WI38 (cell line): ENCODE measurements around the gene KLHDC7B.

Experiments used
- H3K4me3 ChIP-seq: 2 replicates; pipeline ENCODE4 v1.5.1; 2011; ENCODE audit warnings: low read depth, mild to moderate bottlenecking, control low read depth, low read length
- TF ChIP-seq, protein P1 (sequence below): IDR thresholded peaks from 2 replicates; pipeline ENCODE4 v1.5.1; 2012; ENCODE audit warnings: low read depth, mild to moderate bottlenecking, control low read depth, low read length

The KLHDC7B gene

DNA sequence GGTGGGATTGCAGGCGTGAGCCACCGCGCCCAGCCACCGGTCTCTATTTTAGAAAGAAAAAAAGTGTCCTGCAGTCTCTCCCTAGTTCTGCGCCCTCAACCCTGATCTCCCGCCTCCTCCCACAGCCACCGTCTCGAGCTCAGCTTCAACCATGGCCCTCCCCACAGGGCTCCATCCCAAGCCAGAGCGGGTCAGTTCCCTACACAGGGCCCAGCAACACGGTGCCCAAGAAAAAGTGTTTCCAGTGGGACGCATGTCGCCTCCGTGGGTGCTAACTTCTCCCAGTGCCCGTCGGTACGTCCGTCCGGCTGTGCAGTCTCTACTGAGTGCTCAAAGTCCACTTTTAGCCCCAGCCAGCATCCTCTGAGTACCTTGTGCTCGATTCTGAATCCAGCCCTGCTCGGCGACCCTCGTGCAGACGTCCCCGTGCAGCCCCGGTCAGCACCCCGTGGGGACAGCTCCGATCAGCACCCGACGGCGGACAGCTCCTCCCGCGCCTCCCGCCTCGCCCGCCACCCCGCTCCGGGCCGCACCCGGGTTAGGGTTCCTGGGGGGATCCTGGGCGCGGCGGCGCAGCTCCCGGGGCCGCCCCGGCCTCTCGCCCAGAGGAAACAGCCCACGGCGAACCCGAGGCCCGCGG is 54.2 kb downstream of the KLHDC7B start:
- TF ChIP-seq, protein P1, sequence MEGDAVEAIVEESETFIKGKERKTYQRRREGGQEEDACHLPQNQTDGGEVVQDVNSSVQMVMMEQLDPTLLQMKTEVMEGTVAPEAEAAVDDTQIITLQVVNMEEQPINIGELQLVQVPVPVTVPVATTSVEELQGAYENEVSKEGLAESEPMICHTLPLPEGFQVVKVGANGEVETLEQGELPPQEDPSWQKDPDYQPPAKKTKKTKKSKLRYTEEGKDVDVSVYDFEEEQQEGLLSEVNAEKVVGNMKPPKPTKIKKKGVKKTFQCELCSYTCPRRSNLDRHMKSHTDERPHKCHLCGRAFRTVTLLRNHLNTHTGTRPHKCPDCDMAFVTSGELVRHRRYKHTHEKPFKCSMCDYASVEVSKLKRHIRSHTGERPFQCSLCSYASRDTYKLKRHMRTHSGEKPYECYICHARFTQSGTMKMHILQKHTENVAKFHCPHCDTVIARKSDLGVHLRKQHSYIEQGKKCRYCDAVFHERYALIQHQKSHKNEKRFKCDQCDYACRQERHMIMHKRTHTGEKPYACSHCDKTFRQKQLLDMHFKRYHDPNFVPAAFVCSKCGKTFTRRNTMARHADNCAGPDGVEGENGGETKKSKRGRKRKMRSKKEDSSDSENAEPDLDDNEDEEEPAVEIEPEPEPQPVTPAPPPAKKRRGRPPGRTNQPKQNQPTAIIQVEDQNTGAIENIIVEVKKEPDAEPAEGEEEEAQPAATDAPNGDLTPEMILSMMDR: no peak
- H3K4me3 ChIP-seq: no peak overlapping the region

DNA sequence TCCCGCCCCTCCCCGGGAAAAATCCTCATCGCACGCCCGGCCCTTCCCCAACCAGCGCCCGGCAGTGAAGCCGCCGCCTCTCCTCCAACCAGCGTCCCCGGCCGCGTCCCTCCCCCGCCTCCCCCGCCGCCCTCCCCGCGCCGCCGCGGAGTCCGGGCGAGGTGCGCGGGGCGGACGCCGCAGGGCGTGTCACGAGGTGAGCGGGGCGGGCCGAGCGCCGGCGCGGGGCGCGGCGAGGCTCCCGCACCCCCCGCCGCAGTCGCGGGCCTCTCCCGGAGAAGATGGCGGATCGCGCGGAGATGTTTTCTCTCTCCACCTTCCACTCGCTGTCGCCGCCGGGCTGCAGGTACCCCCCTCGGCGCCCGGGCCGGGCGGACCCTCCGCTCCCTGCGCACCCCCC is 54.8 kb downstream of the KLHDC7B start, which contains the start of gene MAPK8IP2:
MAPK8IP2 (plus strand) TSS at position 256 of the 400 bp plus-strand sequence; CDS start at position 282, 26 bp downstream.
- no peak within 1 kb of the TSS for H3K4me3 ChIP-seq

More for the DNA sequence above, 54.8 kb downstream of the KLHDC7B start, which contains the start of gene MAPK8IP2:
- TF ChIP-seq, protein P1: no peak
